GM21360 (cell line): ENCODE results near the gene OR1E1.
"Not testable (repeated sequence)": the region's sequence is repeated elsewhere in the genome, so short reads cannot be mapped to it uniquely, and the experiment has no call there.

ENCODE experiments used
- ATAC-seq: cut with Tn5 transposase; IDR thresholded peaks from one replicate; pipeline ENCODE4 v1.9.1; 2021; ENCODE audit warnings: mild to moderate bottlenecking, moderate library complexity; ENCODE audit not compliant: unreplicated experiment

The OR1E1 gene

GRCh38 chr17:3398310-3398709, at the start of gene OR1E1:
Gene OR1E1, minus strand, starts transcription at chr17:3398410. Its CDS starts 0 bp downstream, at chr17:3398410.
- ATAC-seq, result no peak

GRCh38 chr17:3447625-3448024, 49.4 kb upstream of the OR1E1 start:
- ATAC-seq, result no peak

GRCh38 chr17:3440451-3440850, 42.2 kb upstream of the OR1E1 start:
- ATAC-seq, result no peak

GRCh38 chr17:3438368-3438767, 40.2 kb upstream of the OR1E1 start:
- no peak for ATAC-seq

- no peak for ATAC-seq
These were observed 35.5 kb upstream of the OR1E1 start, which contains the start of gene OR1E2 for GRCh38 chr17:3433741-3434140. Gene OR1E2, minus strand, starts transcription at chr17:3433841. Its CDS starts 0 bp downstream, at chr17:3433841.

- ATAC-seq, result not testable (repeated sequence)
These were observed 35.0 kb upstream of the OR1E1 start for GRCh38 chr17:3433215-3433614.

- ATAC-seq, result no peak
These were observed 20.0 kb upstream of the OR1E1 start for GRCh38 chr17:3418222-3418621.

- ATAC-seq, result no peak
These were observed 17.4 kb upstream of the OR1E1 start for GRCh38 chr17:3415610-3416009.

GRCh38 chr17:3412216-3412615, 14.0 kb upstream of the OR1E1 start:
- not testable (repeated sequence) for ATAC-seq

GRCh38 chr17:3411070-3411469, 12.9 kb upstream of the OR1E1 start, which contains the start of gene OR3A3:
Gene OR3A3, plus strand, starts transcription at chr17:3411370.
- ATAC-seq, result no peak

- ATAC-seq, result not testable (repeated sequence)
These were observed 5.6 kb upstream of the OR1E1 start for GRCh38 chr17:3403856-3404255.

- no peak for ATAC-seq
These were observed 3.6 kb upstream of the OR1E1 start for GRCh38 chr17:3401786-3402185.

- no peak for ATAC-seq
These were observed 1.8 kb upstream of the OR1E1 start for GRCh38 chr17:3400055-3400454.

- ATAC-seq, result not testable (repeated sequence)
These were observed 409 bp downstream of the OR1E1 start for GRCh38 chr17:3397801-3398200.

GRCh38 chr17:3389791-3390190, 8.4 kb downstream of the OR1E1 start:
- no peak for ATAC-seq

GRCh38 chr17:3385869-3386816, 12.1 kb downstream of the OR1E1 start, which contains the start of gene OR3A2:
Gene OR3A2, minus strand, starts transcription at chr17:3386308.
- ATAC-seq, result no peak

GRCh38 chr17:3381957-3382356, 16.3 kb downstream of the OR1E1 start:
- ATAC-seq, result no peak

- no peak for ATAC-seq
These were observed 19.9 kb downstream of the OR1E1 start for GRCh38 chr17:3378321-3378720.

- not testable (repeated sequence) for ATAC-seq
These were observed 27.0 kb downstream of the OR1E1 start for GRCh38 chr17:3371167-3371566.
